HG03045 (cell line): ENCODE results near the gene IFRD2.
"Not testable (repeated sequence)": the region's sequence is repeated elsewhere in the genome, so short reads cannot be mapped to it uniquely, and the experiment has no call there.

Experiments used
- ATAC-seq: cut with Tn5 transposase; IDR thresholded peaks from one replicate; pipeline ENCODE4 v1.9.1; 2021; ENCODE audit warnings: mild to moderate bottlenecking, moderate library complexity; ENCODE audit not compliant: unreplicated experiment

The IFRD2 gene

GRCh38 chr3:50324351-50325112 lies 32.3 kb upstream of the IFRD2 start:
- no peak for ATAC-seq

GRCh38 chr3:50323614-50324199 lies 31.5 kb upstream of the IFRD2 start:
- ATAC-seq, result no peak

- ATAC-seq, result no peak
Measured at GRCh38 chr3:50323092-50323600, 30.9 kb upstream of the IFRD2 start.

DNA sequence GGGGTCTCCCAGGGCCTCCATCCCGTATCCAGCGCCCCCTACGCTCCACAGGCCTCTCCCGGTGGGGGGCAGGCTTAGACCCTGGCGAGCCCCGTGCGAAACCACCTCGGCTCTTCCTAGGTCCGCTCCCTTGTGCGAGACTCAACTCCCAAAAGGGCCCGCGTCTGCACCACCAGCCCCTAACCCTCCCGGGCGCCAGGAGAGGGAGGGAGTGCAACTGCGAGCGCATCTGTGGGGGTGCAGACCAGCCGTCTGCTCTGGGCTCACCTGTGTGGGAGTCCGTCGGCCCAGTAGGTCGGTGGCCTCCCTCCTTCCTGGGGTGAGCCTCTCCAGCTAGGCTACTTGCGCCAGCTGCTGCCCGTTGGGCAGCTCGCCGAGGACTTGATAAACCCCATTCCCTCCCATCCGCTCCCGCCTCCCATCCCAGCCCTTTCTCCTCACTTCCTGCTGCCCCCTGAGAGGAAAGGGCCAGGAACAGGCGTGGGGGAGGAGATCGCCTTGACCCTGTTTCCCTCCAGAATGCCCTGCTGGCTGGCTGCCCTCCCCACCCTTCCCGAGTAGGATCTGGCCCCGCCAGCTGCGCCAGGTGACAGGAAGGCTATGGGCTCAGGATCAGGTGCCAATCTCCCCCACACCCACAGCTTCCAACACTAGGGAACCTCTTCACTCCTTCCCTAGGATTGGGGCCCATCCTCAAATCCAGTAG lies 30.3 kb upstream of the IFRD2 start, which contains the start of gene HYAL2:
HYAL2 (minus strand) TSS at position 360 of the 706 bp plus-strand sequence. CDS start 2,256 bp downstream, outside the sequence.
- ATAC-seq, result no peak

- no peak for ATAC-seq
Measured at GRCh38 chr3:50322115-50322385, 29.8 kb upstream of the IFRD2 start.

- peak; percentile 75 for ATAC-seq
Measured at GRCh38 chr3:50321336-50322114, 29.3 kb upstream of the IFRD2 start.

- ATAC-seq, result peak; percentile 50
Measured at GRCh38 chr3:50320853-50321335, 28.7 kb upstream of the IFRD2 start.

GRCh38 chr3:50319894-50320625 lies 27.8 kb upstream of the IFRD2 start:
- no peak for ATAC-seq

- ATAC-seq, result no peak
Measured at GRCh38 chr3:50319181-50319893, 27.1 kb upstream of the IFRD2 start.

GRCh38 chr3:50318615-50319014 lies 26.4 kb upstream of the IFRD2 start:
- ATAC-seq, result no peak

- ATAC-seq, result no peak
Measured at GRCh38 chr3:50318163-50318562, 25.9 kb upstream of the IFRD2 start.

- no peak for ATAC-seq
Measured at GRCh38 chr3:50317300-50317699, 25.1 kb upstream of the IFRD2 start.

- no peak for ATAC-seq
Measured at GRCh38 chr3:50316657-50317242, 24.5 kb upstream of the IFRD2 start.

DNA sequence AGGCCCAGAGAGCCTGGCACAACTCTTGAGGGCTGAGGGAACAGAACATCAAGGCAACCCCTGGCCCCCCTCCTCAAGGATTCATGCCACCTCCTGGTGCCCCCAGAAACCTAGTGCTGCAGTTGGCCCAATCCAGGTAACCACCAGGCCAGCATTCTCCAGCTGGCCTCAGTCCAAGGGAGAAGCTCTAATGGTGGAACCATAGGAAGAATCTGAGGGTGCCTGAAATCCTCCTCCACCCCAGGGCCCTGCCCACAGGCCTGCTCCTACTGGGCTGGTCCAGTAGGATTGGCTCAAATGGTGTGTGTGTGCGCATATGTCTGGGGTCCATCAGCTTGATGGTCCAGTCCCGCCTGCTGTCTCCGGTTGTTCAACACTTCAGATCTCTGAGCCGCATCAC lies 22.6 kb upstream of the IFRD2 start:
- no peak for ATAC-seq

DNA sequence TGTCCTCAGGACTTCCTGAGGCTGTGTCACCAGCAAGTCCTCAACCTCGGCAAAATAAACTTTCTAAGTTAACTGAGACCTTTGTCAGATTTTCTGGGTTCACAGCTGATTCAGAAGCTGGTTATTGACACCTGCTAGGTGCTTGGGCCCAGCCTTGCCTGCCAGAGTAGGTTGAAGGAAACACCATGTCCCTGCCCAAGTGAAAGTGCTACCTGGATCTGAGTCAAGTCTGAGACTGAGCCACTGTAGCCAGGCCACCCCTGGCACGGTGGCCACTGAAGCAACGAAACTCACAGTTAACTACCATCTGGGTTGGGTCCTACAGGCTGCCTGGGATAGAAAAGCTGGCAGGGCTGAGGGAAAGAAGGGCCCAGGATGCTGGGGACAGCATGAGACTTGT lies 22.1 kb upstream of the IFRD2 start:
- no peak for ATAC-seq

GRCh38 chr3:50312041-50312440 lies 19.8 kb upstream of the IFRD2 start:
- ATAC-seq, result not testable (repeated sequence)

GRCh38 chr3:50304601-50305000 lies 12.4 kb upstream of the IFRD2 start:
- no peak for ATAC-seq

DNA sequence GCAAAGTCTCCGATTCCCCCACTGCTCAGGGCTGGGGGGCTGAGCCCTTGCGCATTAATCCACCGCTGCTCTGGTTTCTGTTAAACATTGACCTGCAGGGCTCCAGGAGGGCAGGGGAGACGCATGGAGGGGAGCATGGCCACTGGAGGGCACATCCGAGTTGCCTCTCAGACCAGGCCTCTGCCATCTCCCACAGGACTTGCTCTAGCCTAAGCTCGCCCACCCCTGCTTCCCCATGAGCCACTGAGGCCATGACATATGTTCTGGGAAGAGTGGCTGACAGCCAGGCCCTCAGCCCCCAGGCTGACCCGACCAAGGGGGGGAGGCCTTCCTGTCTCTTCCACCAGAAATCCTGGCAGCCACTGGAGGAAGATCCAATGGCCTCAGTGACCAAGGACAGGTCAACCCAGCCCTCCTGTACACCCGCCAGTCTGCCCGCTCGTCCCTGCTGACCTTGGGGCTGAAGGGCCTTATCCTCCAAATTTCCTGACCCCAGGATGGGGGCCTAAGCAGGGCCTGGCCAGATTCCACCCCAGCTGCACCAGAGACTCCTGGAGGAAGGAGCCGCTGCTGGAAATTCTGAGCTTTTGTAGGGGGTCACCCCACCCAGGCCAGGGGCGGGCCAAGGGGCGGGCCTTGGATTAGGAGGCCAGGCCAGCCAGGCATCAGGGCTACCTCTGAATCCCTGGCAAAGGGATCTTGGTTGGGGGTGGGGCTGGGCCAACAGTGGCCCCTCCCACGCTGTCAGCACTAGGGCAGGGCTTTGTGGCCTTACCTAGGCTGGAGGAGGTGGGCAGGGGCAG lies 11.0 kb upstream of the IFRD2 start, which contains the start of gene HYAL1:
HYAL1 (minus strand) TSS at position 562 of the 803 bp plus-strand sequence. CDS start 618 bp downstream, outside the sequence.
- no peak for ATAC-seq
